HG03139 (cell line): ENCODE data around the gene KDM7A.

Source experiments
- ATAC-seq: cut with Tn5 transposase; IDR thresholded peaks from one replicate; pipeline ENCODE4 v1.9.1; 2021; ENCODE audit not compliant: unreplicated experiment

KDM7A gene

GRCh38 chr7:140057143-140057535 is 119.6 kb downstream of the KDM7A start:
- ATAC-seq = no peak

GRCh38 chr7:140056431-140057142 is 120.2 kb downstream of the KDM7A start:
- no peak for ATAC-seq

- ATAC-seq = no peak
Measured at GRCh38 chr7:140055833-140056232, 121.0 kb downstream of the KDM7A start.

- no peak for ATAC-seq
Measured at GRCh38 chr7:140054751-140055150, 122.0 kb downstream of the KDM7A start.

GRCh38 chr7:140053812-140054539 is 122.8 kb downstream of the KDM7A start:
- ATAC-seq = peak; percentile 81

- no peak for ATAC-seq
Measured at GRCh38 chr7:140051820-140052219, 125.0 kb downstream of the KDM7A start.

- ATAC-seq = no peak
Measured at GRCh38 chr7:140050100-140050499, 126.7 kb downstream of the KDM7A start.

- no peak for ATAC-seq
Measured at GRCh38 chr7:140049339-140050024, 127.3 kb downstream of the KDM7A start.

GRCh38 chr7:140048989-140049338 is 127.8 kb downstream of the KDM7A start:
- no peak for ATAC-seq

- no peak for ATAC-seq
Measured at GRCh38 chr7:140048138-140048537, 128.6 kb downstream of the KDM7A start.

GRCh38 chr7:140047197-140047596 is 129.6 kb downstream of the KDM7A start:
- ATAC-seq = no peak

GRCh38 chr7:140045697-140046096 is 131.1 kb downstream of the KDM7A start:
- no peak for ATAC-seq

GRCh38 chr7:140044251-140044650 is 132.5 kb downstream of the KDM7A start:
- no peak for ATAC-seq

- no peak for ATAC-seq
Measured at GRCh38 chr7:140042386-140042670, 134.5 kb downstream of the KDM7A start.

GRCh38 chr7:140041659-140042385 is 135.0 kb downstream of the KDM7A start:
- ATAC-seq = no peak

GRCh38 chr7:140039896-140040295 is 136.9 kb downstream of the KDM7A start:
- no peak for ATAC-seq

- ATAC-seq = no peak
Measured at GRCh38 chr7:140039066-140039465, 137.7 kb downstream of the KDM7A start.

GRCh38 chr7:140036224-140036962 is 140.4 kb downstream of the KDM7A start:
- peak; percentile 69 for ATAC-seq

GRCh38 chr7:140035400-140036223 is 141.2 kb downstream of the KDM7A start:
- no peak for ATAC-seq
